HEK293 (cell line): ENCODE data around the gene FXYD5.

ENCODE experiments used
- CTCF ChIA-PET: fragments of 350-600 bp; formaldehyde crosslinking; extraction: SDS; loops from one replicate; lab custom pipeline; 2021; ENCODE audit warnings: antibody characterized with exemption; lab: Yijun Ruan, JAX
- POLR2A ChIA-PET: fragments of 300-600 bp; formaldehyde crosslinking; extraction: SDS; loops from one replicate; lab custom pipeline; 2020; ENCODE audit warnings: antibody characterized with exemption, inconsistent platforms; lab: Yijun Ruan, JAX
- H3K27ac ChIP-seq: fragments of 200-500 bp; sonication (Bioruptor generic); 2 replicates; pipeline ENCODE4 v1.5.1; 2014; ENCODE audit warnings: low read depth, low read length, control low read depth, inconsistent platforms; ENCODE audit errors: extremely low read depth
- H3K36me3 ChIP-seq, 2 experiments: fragments of 200-500 bp in 1 of 2; sonication (Bioruptor generic) in 1 of 2; 1 replicate in 1 of 2; 2 replicates in 1 of 2; pipeline ENCODE4 v1.5.1; 2014 to 2017; ENCODE audit warnings: inconsistent platforms in 2 of 2, low read length in 2 of 2; ENCODE audit not compliant: control insufficient read depth in 2 of 2, insufficient read depth in 1 of 2
- H3K4me1 ChIP-seq: fragments of 200-500 bp; sonication (Bioruptor generic); 2 replicates; pipeline ENCODE4 v1.5.1; 2014; ENCODE audit warnings: mild to moderate bottlenecking, low read length, inconsistent platforms; ENCODE audit not compliant: control insufficient read depth, insufficient read depth
- H3K4me3 ChIP-seq: 2 replicates; pipeline ENCODE4 v1.5.1; 2011; ENCODE audit warnings: low read depth, mild to moderate bottlenecking, control low read depth, low read length, moderate library complexity
- H3K9me3 ChIP-seq: fragments of 200-500 bp; sonication (Bioruptor generic); 2 replicates; pipeline ENCODE4 v1.5.1; 2014; ENCODE audit warnings: low read depth, low read length, inconsistent platforms; ENCODE audit not compliant: control insufficient read depth, insufficient read depth
- HOXA7 ChIP-seq: sonication (generic); formaldehyde crosslinking; IDR thresholded peaks from 2 replicates; pipeline ENCODE4 v1.8.1; 2022; ENCODE audit warnings: missing genetic modification reagents, borderline replicate concordance
- HOXC10 ChIP-seq: sonication (generic); formaldehyde crosslinking; IDR thresholded peaks from 2 replicates; pipeline ENCODE4 v1.8.1; 2023; ENCODE audit warnings: mild to moderate bottlenecking, missing genetic modification reagents
- KLF16 ChIP-seq: fragments of 450-650 bp; formaldehyde crosslinking; IDR thresholded peaks from 2 replicates; pipeline ENCODE4 v1.5.1; 2017; ENCODE audit warnings: missing biosample characterization, missing genetic modification characterization
- ZNF221 ChIP-seq: fragments of 450-650 bp; formaldehyde crosslinking; IDR thresholded peaks from 2 replicates; pipeline ENCODE4 v1.5.1; 2017; ENCODE audit warnings: missing biosample characterization, missing genetic modification characterization, borderline replicate concordance
- ZNF529 ChIP-seq: fragments of 450-650 bp; formaldehyde crosslinking; IDR thresholded peaks from 2 replicates; pipeline ENCODE4 v1.5.1; 2017; ENCODE audit warnings: missing genetic modification characterization, missing biosample characterization; ENCODE audit not compliant: insufficient replicate concordance
- ZNF561 ChIP-seq: fragments of 450-650 bp; IDR thresholded peaks from 2 replicates; pipeline ENCODE4 v1.5.1; 2018; ENCODE audit warnings: missing biosample characterization, missing genetic modification characterization, borderline replicate concordance
- ZNF610 ChIP-seq: fragments of 450-650 bp; formaldehyde crosslinking; IDR thresholded peaks from 2 replicates; pipeline ENCODE4 v1.5.1; 2016; ENCODE audit warnings: missing biosample characterization, missing genetic modification characterization, borderline replicate concordance
- ZNF76 ChIP-seq: fragments of 450-650 bp; formaldehyde crosslinking; IDR thresholded peaks from 2 replicates; pipeline ENCODE4; 2016; ENCODE audit warnings: low read depth, missing biosample characterization, missing genetic modification characterization, borderline replicate concordance
- ZNF792 ChIP-seq: fragments of 450-650 bp; formaldehyde crosslinking; IDR thresholded peaks from 2 replicates; pipeline ENCODE4 v1.5.1; 2016; ENCODE audit warnings: missing biosample characterization, missing genetic modification characterization
- TF ChIP-seq, protein P1 (sequence below): fragments of 450-650 bp; formaldehyde crosslinking; IDR thresholded peaks from 2 replicates; pipeline ENCODE4 v1.5.1; 2017; ENCODE audit warnings: missing biosample characterization, missing genetic modification characterization
- TF ChIP-seq, protein P2 (sequence below): fragments of 450-650 bp; formaldehyde crosslinking; IDR thresholded peaks from 2 replicates; pipeline ENCODE4 v1.5.1; 2017; ENCODE audit warnings: missing biosample characterization, mild to moderate bottlenecking, missing genetic modification characterization, moderate library complexity
- TF ChIP-seq, protein P3 (sequence below): fragments of 450-650 bp; formaldehyde crosslinking; IDR thresholded peaks from 2 replicates; pipeline ENCODE4 v1.5.0; 2017; ENCODE audit warnings: missing biosample characterization, missing genetic modification characterization, borderline replicate concordance
- TF ChIP-seq, protein P4 (sequence below): fragments of 450-650 bp; formaldehyde crosslinking; IDR thresholded peaks from 2 replicates; pipeline ENCODE4 v1.5.1; 2016; ENCODE audit warnings: missing biosample characterization, missing genetic modification characterization
- TF ChIP-seq, protein P5 (sequence below): fragments of 450-650 bp; formaldehyde crosslinking; IDR thresholded peaks from 2 replicates; pipeline ENCODE4 v1.5.1; 2016; ENCODE audit warnings: missing biosample characterization, missing genetic modification characterization
- TF ChIP-seq, protein P6 (sequence below): fragments of 450-650 bp; formaldehyde crosslinking; IDR thresholded peaks from 2 replicates; pipeline ENCODE4 v1.5.1; 2016; ENCODE audit warnings: missing biosample characterization, missing genetic modification characterization, borderline replicate concordance

The FXYD5 gene

DNA sequence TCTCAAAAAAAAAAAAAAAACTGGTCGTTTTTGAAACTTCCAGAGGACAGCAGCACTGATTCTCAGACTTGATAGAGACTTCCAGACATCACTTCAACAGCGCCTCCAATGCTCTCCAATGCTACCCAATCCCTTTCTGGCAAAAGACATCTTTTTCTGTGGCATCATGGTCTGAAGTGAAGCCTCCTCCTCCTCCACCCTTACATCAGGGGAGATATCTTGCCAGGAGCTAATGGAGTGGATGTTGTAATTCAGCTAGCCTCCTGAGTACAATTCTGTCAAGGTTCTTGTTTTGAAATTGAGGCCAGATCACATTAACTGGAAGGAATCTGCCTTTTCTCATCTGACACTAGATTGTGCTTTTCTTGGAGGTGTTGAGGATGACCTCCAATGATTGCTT, 24.2 kb downstream of the FXYD5 start:
- no peak overlapping the region for H3K4me3 ChIP-seq
- TF ChIP-seq ZNF529 (tag by site-specific recombination) (no peak), KLF16 (tag by site-specific recombination) (no peak), ZNF610 (tag by site-specific recombination) (no peak)
- TF ChIP-seq, protein P1, sequence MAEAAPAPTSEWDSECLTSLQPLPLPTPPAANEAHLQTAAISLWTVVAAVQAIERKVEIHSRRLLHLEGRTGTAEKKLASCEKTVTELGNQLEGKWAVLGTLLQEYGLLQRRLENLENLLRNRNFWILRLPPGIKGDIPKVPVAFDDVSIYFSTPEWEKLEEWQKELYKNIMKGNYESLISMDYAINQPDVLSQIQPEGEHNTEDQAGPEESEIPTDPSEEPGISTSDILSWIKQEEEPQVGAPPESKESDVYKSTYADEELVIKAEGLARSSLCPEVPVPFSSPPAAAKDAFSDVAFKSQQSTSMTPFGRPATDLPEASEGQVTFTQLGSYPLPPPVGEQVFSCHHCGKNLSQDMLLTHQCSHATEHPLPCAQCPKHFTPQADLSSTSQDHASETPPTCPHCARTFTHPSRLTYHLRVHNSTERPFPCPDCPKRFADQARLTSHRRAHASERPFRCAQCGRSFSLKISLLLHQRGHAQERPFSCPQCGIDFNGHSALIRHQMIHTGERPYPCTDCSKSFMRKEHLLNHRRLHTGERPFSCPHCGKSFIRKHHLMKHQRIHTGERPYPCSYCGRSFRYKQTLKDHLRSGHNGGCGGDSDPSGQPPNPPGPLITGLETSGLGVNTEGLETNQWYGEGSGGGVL: 0 out of 2 replicates have a peak, but pooled peaks have one; percentile 5
- TF ChIP-seq, protein P2, sequence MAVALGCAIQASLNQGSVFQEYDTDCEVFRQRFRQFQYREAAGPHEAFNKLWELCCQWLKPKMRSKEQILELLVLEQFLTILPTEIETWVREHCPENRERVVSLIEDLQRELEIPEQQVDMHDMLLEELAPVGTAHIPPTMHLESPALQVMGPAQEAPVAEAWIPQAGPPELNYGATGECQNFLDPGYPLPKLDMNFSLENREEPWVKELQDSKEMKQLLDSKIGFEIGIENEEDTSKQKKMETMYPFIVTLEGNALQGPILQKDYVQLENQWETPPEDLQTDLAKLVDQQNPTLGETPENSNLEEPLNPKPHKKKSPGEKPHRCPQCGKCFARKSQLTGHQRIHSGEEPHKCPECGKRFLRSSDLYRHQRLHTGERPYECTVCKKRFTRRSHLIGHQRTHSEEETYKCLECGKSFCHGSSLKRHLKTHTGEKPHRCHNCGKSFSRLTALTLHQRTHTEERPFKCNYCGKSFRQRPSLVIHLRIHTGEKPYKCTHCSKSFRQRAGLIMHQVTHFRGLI: no peak
- TF ChIP-seq, protein P3, sequence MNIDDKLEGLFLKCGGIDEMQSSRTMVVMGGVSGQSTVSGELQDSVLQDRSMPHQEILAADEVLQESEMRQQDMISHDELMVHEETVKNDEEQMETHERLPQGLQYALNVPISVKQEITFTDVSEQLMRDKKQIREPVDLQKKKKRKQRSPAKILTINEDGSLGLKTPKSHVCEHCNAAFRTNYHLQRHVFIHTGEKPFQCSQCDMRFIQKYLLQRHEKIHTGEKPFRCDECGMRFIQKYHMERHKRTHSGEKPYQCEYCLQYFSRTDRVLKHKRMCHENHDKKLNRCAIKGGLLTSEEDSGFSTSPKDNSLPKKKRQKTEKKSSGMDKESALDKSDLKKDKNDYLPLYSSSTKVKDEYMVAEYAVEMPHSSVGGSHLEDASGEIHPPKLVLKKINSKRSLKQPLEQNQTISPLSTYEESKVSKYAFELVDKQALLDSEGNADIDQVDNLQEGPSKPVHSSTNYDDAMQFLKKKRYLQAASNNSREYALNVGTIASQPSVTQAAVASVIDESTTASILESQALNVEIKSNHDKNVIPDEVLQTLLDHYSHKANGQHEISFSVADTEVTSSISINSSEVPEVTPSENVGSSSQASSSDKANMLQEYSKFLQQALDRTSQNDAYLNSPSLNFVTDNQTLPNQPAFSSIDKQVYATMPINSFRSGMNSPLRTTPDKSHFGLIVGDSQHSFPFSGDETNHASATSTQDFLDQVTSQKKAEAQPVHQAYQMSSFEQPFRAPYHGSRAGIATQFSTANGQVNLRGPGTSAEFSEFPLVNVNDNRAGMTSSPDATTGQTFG (tag by site-specific recombination): no peak
- TF ChIP-seq, all 188 proteins: peak for 1
- Histone ChIP-seq H3K4me1 (no peaks in the 10 kb centered on the region), H3K36me3 (no peaks in the 10 kb centered on the region), H3K27ac (no peak overlapping the region), H3K9me3 (no peaks in the 10 kb centered on the region)
- ChIA-PET POLR2A (no interaction called here), CTCF (interaction anchor here (0.6 to 4.2 kb wide), 8 partner anchors 10 to 113 kb away, joined by 3 to 32 read pairs (median 4); no protein-coding TSS in a partner anchor)

DNA sequence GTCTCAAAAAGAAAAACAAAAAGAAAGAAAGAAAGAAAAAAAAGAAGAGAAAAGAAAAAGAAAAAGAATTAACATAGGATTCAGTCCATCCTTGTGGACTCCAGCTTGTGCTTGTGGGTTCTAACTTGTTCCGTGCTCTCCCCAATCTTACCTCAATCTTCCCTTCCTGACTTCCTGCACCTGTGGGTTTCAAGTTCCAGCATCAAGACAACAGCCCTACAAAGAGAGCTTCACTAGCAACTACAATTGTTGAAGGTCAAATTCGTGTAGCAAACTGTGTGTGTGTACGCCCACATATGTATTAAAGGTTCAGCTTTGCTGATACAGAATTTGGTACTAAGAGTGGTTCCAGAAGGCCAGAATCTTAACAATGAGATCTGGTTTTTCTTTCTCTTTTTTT, 25.3 kb downstream of the FXYD5 start:
- Histone ChIP-seq H3K27ac (no peak overlapping the region), H3K36me3 (no peaks in the 10 kb centered on the region), H3K4me3 (no peak overlapping the region), H3K4me1 (no peaks in the 10 kb centered on the region), H3K9me3 (peaks cover 7% of the 10 kb centered on the region)
- POLR2A ChIA-PET: interaction anchor here (1.0 kb wide), 1 partner anchor 18 kb away, joined by 3 read pairs; no protein-coding TSS in a partner anchor
- CTCF ChIA-PET: interaction anchor here (1.1 to 4.2 kb wide), 8 partner anchors 11 to 136 kb away, joined by 4 to 32 read pairs (median 5); partner anchors contain the start of gene FXYD5
- TF ChIP-seq, protein P4, sequence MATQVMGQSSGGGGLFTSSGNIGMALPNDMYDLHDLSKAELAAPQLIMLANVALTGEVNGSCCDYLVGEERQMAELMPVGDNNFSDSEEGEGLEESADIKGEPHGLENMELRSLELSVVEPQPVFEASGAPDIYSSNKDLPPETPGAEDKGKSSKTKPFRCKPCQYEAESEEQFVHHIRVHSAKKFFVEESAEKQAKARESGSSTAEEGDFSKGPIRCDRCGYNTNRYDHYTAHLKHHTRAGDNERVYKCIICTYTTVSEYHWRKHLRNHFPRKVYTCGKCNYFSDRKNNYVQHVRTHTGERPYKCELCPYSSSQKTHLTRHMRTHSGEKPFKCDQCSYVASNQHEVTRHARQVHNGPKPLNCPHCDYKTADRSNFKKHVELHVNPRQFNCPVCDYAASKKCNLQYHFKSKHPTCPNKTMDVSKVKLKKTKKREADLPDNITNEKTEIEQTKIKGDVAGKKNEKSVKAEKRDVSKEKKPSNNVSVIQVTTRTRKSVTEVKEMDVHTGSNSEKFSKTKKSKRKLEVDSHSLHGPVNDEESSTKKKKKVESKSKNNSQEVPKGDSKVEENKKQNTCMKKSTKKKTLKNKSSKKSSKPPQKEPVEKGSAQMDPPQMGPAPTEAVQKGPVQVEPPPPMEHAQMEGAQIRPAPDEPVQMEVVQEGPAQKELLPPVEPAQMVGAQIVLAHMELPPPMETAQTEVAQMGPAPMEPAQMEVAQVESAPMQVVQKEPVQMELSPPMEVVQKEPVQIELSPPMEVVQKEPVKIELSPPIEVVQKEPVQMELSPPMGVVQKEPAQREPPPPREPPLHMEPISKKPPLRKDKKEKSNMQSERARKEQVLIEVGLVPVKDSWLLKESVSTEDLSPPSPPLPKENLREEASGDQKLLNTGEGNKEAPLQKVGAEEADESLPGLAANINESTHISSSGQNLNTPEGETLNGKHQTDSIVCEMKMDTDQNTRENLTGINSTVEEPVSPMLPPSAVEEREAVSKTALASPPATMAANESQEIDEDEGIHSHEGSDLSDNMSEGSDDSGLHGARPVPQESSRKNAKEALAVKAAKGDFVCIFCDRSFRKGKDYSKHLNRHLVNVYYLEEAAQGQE (tag by site-specific recombination): no peak
- TF ChIP-seq ZNF76 (tag by site-specific recombination): no peak
- no peak for TF ChIP-seq ZNF561 (tag by site-specific recombination)
- no peak for TF ChIP-seq HOXC10 (CRISPR knock-in tag)
- TF ChIP-seq, protein P5, sequence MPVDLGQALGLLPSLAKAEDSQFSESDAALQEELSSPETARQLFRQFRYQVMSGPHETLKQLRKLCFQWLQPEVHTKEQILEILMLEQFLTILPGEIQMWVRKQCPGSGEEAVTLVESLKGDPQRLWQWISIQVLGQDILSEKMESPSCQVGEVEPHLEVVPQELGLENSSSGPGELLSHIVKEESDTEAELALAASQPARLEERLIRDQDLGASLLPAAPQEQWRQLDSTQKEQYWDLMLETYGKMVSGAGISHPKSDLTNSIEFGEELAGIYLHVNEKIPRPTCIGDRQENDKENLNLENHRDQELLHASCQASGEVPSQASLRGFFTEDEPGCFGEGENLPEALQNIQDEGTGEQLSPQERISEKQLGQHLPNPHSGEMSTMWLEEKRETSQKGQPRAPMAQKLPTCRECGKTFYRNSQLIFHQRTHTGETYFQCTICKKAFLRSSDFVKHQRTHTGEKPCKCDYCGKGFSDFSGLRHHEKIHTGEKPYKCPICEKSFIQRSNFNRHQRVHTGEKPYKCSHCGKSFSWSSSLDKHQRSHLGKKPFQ: no peak
- TF ChIP-seq, protein P6, sequence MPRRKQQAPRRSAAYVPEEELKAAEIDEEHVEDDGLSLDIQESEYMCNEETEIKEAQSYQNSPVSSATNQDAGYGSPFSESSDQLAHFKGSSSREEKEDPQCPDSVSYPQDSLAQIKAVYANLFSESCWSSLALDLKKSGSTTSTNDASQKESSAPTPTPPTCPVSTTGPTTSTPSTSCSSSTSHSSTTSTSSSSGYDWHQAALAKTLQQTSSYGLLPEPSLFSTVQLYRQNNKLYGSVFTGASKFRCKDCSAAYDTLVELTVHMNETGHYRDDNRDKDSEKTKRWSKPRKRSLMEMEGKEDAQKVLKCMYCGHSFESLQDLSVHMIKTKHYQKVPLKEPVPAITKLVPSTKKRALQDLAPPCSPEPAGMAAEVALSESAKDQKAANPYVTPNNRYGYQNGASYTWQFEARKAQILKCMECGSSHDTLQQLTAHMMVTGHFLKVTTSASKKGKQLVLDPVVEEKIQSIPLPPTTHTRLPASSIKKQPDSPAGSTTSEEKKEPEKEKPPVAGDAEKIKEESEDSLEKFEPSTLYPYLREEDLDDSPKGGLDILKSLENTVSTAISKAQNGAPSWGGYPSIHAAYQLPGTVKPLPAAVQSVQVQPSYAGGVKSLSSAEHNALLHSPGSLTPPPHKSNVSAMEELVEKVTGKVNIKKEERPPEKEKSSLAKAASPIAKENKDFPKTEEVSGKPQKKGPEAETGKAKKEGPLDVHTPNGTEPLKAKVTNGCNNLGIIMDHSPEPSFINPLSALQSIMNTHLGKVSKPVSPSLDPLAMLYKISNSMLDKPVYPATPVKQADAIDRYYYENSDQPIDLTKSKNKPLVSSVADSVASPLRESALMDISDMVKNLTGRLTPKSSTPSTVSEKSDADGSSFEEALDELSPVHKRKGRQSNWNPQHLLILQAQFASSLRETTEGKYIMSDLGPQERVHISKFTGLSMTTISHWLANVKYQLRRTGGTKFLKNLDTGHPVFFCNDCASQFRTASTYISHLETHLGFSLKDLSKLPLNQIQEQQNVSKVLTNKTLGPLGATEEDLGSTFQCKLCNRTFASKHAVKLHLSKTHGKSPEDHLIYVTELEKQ: no peak
- no peak for TF ChIP-seq ZNF221 (tag by site-specific recombination)
- no peak for TF ChIP-seq ZNF792 (tag by site-specific recombination)
- no peak for TF ChIP-seq HOXA7 (CRISPR knock-in tag)
